Left ventricle myocardium inferior (tissue), 1 donor: ENCODE measurements around the gene CARD8. TPM values are rescaled to one million over a fixed set of nuclear protein-coding genes. Genes with fewer than 3 reads are reported as not detected.

Experiments used
- DNase-seq: peaks from one replicate; pipeline ENCODE4 v3.0.0-alpha.2; 2020
- H3K27ac ChIP-seq: fragments of 200-600 bp; replicated peaks from 2 replicates; pipeline ENCODE4 v1.8.0; 2021
- H3K27me3 ChIP-seq: fragments of 200-600 bp; 2 replicates; pipeline ENCODE4 v1.8.0; 2021; ENCODE audit warnings: low read depth
- H3K36me3 ChIP-seq: fragments of 200-600 bp; 2 replicates; pipeline ENCODE4 v1.8.0; 2021
- H3K4me1 ChIP-seq: fragments of 200-600 bp; 2 replicates; pipeline ENCODE4 v1.8.0; 2021
- H3K4me3 ChIP-seq: fragments of 200-600 bp; 2 replicates; pipeline ENCODE4 v1.8.0; 2021; ENCODE audit warnings: mild to moderate bottlenecking, moderate library complexity
- H3K9me3 ChIP-seq: fragments of 200-600 bp; replicated peaks from 2 replicates; pipeline ENCODE4 v1.8.0; 2021
- CTCF ChIP-seq: fragments of 200-600 bp; IDR thresholded peaks from 2 replicates; pipeline ENCODE4 v1.8.0; 2021; ENCODE audit warnings: antibody characterized with exemption, mild to moderate bottlenecking, borderline replicate concordance
- intact Hi-C: fragments of 100-400 bp; cut with micrococcal nuclease; formaldehyde crosslinking; loops from one replicate; pipeline ENCODE4 v1.11.0; 2022
- long read RNA-seq: library from polyadenylated mRNA; unstranded; transcript quantifications from one replicate; pipeline ENCODE4 v2.0.0, GENCODE V29; 2021
- total RNA-seq: library from RNA; stranded (reverse); fragmentation: NEBNext Ultra II Directional; extraction: Animal tissue kit (Norgen Biotek cat#: 25700); gene quantifications from one replicate; pipeline ENCODE4 v1.2.1, GENCODE V29; 2021
- donor health status: DM: no; HTN: yes; CAD: no; lungs with severe emphysema.

The CARD8 gene
- 33.3 TPM for total RNA-seq
- long read RNA-seq, partial matches to known transcripts: 6 of 15 reads
- long read RNA-seq, other reads (novel, unspliced or antisense): 7 of 15 reads

- Histone ChIP-seq H3K27me3 (no peaks in the 10 kb centered on the region), H3K4me3 (peak within 1 kb of the TSS; percentile 74), H3K36me3 (no peaks in the 10 kb centered on the region), H3K9me3 (no peaks in the 10 kb centered on the region), H3K27ac (peak within 1 kb of the TSS; percentile 95), H3K4me1 (peaks cover 54% of the 10 kb centered on the region)
- no peak for TF ChIP-seq CTCF
- intact Hi-C loops: no loop called here
- peak; percentile 80 for DNase-seq
Measured at GRCh38 chr19:48255376-48256303, at the start of gene CARD8. Gene CARD8 (minus strand): TSS chr19:48255912. CDS start chr19:48241020, 14,892 bp downstream.

GRCh38 chr19:48303866-48304265, 48.2 kb upstream of the CARD8 start:
- no peak for TF ChIP-seq CTCF
- no peak overlapping the region for H3K27ac ChIP-seq
- H3K4me1 ChIP-seq: peaks cover 6% of the 10 kb centered on the region
- H3K9me3 ChIP-seq: no peaks in the 10 kb centered on the region
- H3K27me3 ChIP-seq: no peaks in the 10 kb centered on the region
- no peak for DNase-seq
- H3K36me3 ChIP-seq: no peaks in the 10 kb centered on the region
- intact Hi-C loops: no loop called here
- H3K4me3 ChIP-seq: no peak overlapping the region

GRCh38 chr19:48303367-48303766, 47.7 kb upstream of the CARD8 start:
- Histone ChIP-seq H3K27me3 (no peaks in the 10 kb centered on the region), H3K4me1 (peaks cover under 1% of the 10 kb centered on the region), H3K9me3 (no peaks in the 10 kb centered on the region), H3K4me3 (no peak overlapping the region), H3K36me3 (no peaks in the 10 kb centered on the region), H3K27ac (no peak overlapping the region)
- TF ChIP-seq CTCF: no peak
- no peak for DNase-seq
- intact Hi-C loops: no loop called here

- H3K4me1 ChIP-seq: no peaks in the 10 kb centered on the region
Measured at GRCh38 chr19:48302600-48302959, 46.9 kb upstream of the CARD8 start.

GRCh38 chr19:48301886-48302599, 46.3 kb upstream of the CARD8 start:
- H3K27ac ChIP-seq: no peak overlapping the region
- TF ChIP-seq CTCF: no peak
- intact Hi-C loops: no loop called here
- no peaks in the 10 kb centered on the region for H3K4me1 ChIP-seq
- no peaks in the 10 kb centered on the region for H3K9me3 ChIP-seq
- no peaks in the 10 kb centered on the region for H3K27me3 ChIP-seq
- H3K4me3 ChIP-seq: no peak overlapping the region
- no peak for DNase-seq
- no peaks in the 10 kb centered on the region for H3K36me3 ChIP-seq

More at GRCh38 chr19:48302600-48302959, 46.9 kb upstream of the CARD8 start:
- Histone ChIP-seq H3K36me3 (no peaks in the 10 kb centered on the region), H3K4me3 (no peak overlapping the region), H3K27ac (no peak overlapping the region), H3K9me3 (no peaks in the 10 kb centered on the region), H3K27me3 (no peaks in the 10 kb centered on the region)
- TF ChIP-seq CTCF: no peak
- no peak for DNase-seq
- intact Hi-C loops: no loop called here
